HFFc6 (cell line): ENCODE data around the gene CMSS1. TPM values are rescaled to one million over a fixed set of nuclear protein-coding genes. Genes with fewer than 3 reads are reported as not detected.

ENCODE experiments used
- DNase-seq: peaks from one replicate; pipeline ENCODE4 v3.0.0-alpha.2; 2018
- H3K27ac Mint-ChIP-seq: 2 replicates; pipeline ENCODE4 v1.8.0; 2020; ENCODE audit warnings: mild to moderate bottlenecking, mixed read lengths
- H3K27me3 Mint-ChIP-seq: 2 replicates; pipeline ENCODE4 v1.8.0; 2021; ENCODE audit warnings: mild to moderate bottlenecking, moderate library complexity, mixed read lengths; ENCODE audit not compliant: insufficient read depth
- H3K36me3 Mint-ChIP-seq: 2 replicates; pipeline ENCODE4 v1.8.0; 2021; ENCODE audit warnings: low read depth, mixed read lengths
- H3K4me1 Mint-ChIP-seq: 2 replicates; pipeline ENCODE4 v1.8.0; 2020; ENCODE audit warnings: low read depth, mixed read lengths
- H3K4me3 Mint-ChIP-seq: 2 replicates; pipeline ENCODE4 v1.8.0; 2020; ENCODE audit warnings: mild to moderate bottlenecking, moderate library complexity, mixed read lengths
- H3K9me3 Mint-ChIP-seq: 2 replicates; pipeline ENCODE4 v1.8.0; 2020; ENCODE audit warnings: mild to moderate bottlenecking, mixed read lengths
- CTCF ChIP-seq: fragments of 200-600 bp; sonication (generic); IDR thresholded peaks from 2 replicates; pipeline ENCODE4 v1.5.0; 2021; ENCODE audit warnings: antibody characterized with exemption, mild to moderate bottlenecking
- total RNA-seq, 6 experiments: library from RNA; stranded (reverse); fragmentation: NEBNext Ultra II Directional; extraction: Animal tissue kit (Norgen Biotek cat#: 25700); gene quantifications; 2 replicates in 1 of 6; 3 replicates in 5 of 6; pipeline ENCODE4 v1.2.3, GENCODE V29; 2021

The CMSS1 gene
- total RNA-seq, 6 experiments from 2014 or later = 27.8 to 47.0 (median 38.1) TPM

- H3K27me3 Mint-ChIP-seq = no peaks in the 10 kb centered on the region; the same call in 1 of the 2 replicates
Measured at GRCh38 chr3:99900248-99900647, 82.6 kb downstream of the CMSS1 start.

GRCh38 chr3:99901200-99901926, 83.7 kb downstream of the CMSS1 start:
- Mint-ChIP-seq H3K27ac (peak overlapping the region; percentile 89), H3K9me3 (no peaks in the 10 kb centered on the region), H3K4me3 (peak overlapping the region; percentile 79), H3K27me3 (no peaks in the 10 kb centered on the region), H3K36me3 (no peaks in the 10 kb centered on the region), H3K4me1 (peaks cover 81% of the 10 kb centered on the region)
- peak; percentile 89 for DNase-seq
- TF ChIP-seq CTCF = no peak

More at GRCh38 chr3:99900248-99900647, 82.6 kb downstream of the CMSS1 start:
- Mint-ChIP-seq H3K4me1 (peaks cover 89% of the 10 kb centered on the region), H3K27ac (peak overlapping the region; percentile 89), H3K4me3 (no peak overlapping the region), H3K36me3 (no peaks in the 10 kb centered on the region), H3K9me3 (no peaks in the 10 kb centered on the region)
- no peak for TF ChIP-seq CTCF
- no peak for DNase-seq

- no peaks in the 10 kb centered on the region for H3K36me3 Mint-ChIP-seq
- no peak for TF ChIP-seq CTCF
- H3K27ac Mint-ChIP-seq = peak overlapping the region; percentile 89
- H3K4me3 Mint-ChIP-seq = peak overlapping the region; percentile 79
- no peaks in the 10 kb centered on the region for H3K9me3 Mint-ChIP-seq
- no peaks in the 10 kb centered on the region for H3K27me3 Mint-ChIP-seq
- peaks cover 75% of the 10 kb centered on the region for H3K4me1 Mint-ChIP-seq
- no peak for DNase-seq
Measured at GRCh38 chr3:99902091-99902490, 84.4 kb downstream of the CMSS1 start.

- DNase-seq = peak; percentile 23
- no peak overlapping the region for H3K4me3 Mint-ChIP-seq
- no peaks in the 10 kb centered on the region for H3K27me3 Mint-ChIP-seq
- H3K4me1 Mint-ChIP-seq = peaks cover 60% of the 10 kb centered on the region
- no peak for TF ChIP-seq CTCF
- no peaks in the 10 kb centered on the region for H3K9me3 Mint-ChIP-seq
- peak overlapping the region; percentile 25; the same call in 1 of the 2 replicates for H3K27ac Mint-ChIP-seq
- H3K36me3 Mint-ChIP-seq = peaks cover 5% of the 10 kb centered on the region; the same call in 1 of the 2 replicates
Measured at GRCh38 chr3:99903869-99904268, 86.2 kb downstream of the CMSS1 start.

- Mint-ChIP-seq H3K27ac (no peak overlapping the region), H3K4me1 (peaks cover 37% of the 10 kb centered on the region), H3K9me3 (no peaks in the 10 kb centered on the region), H3K27me3 (0 out of 2 replicates have a peak, but pooled peaks cover 1% of the 10 kb centered on the region), H3K4me3 (no peak overlapping the region), H3K36me3 (peaks cover 5% of the 10 kb centered on the region; the same call in 1 of the 2 replicates)
- no peak for DNase-seq
- no peak for TF ChIP-seq CTCF
Measured at GRCh38 chr3:99907959-99908544, 90.4 kb downstream of the CMSS1 start.
